Transverse colon (tissue), 4 donors: ENCODE measurements around the gene MAF.

ENCODE experiments used
- EP300 ChIP-seq: sonication (generic); formaldehyde crosslinking; IDR thresholded peaks from one replicate; pipeline ENCODE4 v1.6.1; 2017; ENCODE audit warnings: antibody characterized with exemption, low read depth
- POLR2A ChIP-seq: fragments of 450-650 bp; IDR thresholded peaks from one replicate; pipeline ENCODE4 v1.6.1; 2016; ENCODE audit warnings: antibody characterized with exemption, mild to moderate bottlenecking, moderate library complexity
- POLR2AphosphoS5 ChIP-seq, 3 donors: sonication (generic); formaldehyde crosslinking; IDR thresholded peaks; one replicate each; pipeline ENCODE4 v1.6.1; 2016; ENCODE audit warnings: antibody characterized with exemption in 3 of 3
- TF ChIP-seq, protein P1 (sequence below), 5 experiments: fragments of 200-600 bp in 3 of 5; fragments of 450-650 bp in 2 of 5; sonication (generic) in 3 of 5; IDR thresholded peaks; 1 replicate in 2 of 5; 2 replicates in 3 of 5; pipeline ENCODE4 v1.5.1; 2016 to 2017; ENCODE audit warnings: antibody characterized with exemption in 5 of 5, inconsistent platforms in 3 of 5, mild to moderate bottlenecking in 2 of 5, moderate library complexity in 1 of 5

DNA sequence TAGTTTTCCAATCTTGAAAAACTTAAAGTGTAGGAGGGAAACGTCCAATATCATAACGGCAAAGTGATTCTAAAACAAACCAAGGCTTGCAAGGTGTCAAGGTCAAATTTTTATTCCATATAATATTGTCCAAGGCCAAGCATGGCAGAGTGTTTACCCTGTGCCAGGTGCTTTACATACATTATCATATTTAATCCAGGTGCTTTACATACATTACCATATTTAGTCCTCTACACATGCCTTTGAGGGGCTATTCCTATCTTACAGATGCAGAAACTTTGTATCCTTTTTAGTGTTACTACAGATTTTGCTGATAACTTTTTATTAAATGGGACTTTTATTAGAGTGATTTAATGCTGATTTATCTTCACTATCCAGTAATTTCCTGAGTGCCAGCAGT lies 23.9 kb downstream of the MAF start:
- TF ChIP-seq, protein P1, sequence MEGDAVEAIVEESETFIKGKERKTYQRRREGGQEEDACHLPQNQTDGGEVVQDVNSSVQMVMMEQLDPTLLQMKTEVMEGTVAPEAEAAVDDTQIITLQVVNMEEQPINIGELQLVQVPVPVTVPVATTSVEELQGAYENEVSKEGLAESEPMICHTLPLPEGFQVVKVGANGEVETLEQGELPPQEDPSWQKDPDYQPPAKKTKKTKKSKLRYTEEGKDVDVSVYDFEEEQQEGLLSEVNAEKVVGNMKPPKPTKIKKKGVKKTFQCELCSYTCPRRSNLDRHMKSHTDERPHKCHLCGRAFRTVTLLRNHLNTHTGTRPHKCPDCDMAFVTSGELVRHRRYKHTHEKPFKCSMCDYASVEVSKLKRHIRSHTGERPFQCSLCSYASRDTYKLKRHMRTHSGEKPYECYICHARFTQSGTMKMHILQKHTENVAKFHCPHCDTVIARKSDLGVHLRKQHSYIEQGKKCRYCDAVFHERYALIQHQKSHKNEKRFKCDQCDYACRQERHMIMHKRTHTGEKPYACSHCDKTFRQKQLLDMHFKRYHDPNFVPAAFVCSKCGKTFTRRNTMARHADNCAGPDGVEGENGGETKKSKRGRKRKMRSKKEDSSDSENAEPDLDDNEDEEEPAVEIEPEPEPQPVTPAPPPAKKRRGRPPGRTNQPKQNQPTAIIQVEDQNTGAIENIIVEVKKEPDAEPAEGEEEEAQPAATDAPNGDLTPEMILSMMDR (IDR thresholded peaks at IDR 0.05): no peak
- no peak for TF ChIP-seq POLR2A
- no peak for TF ChIP-seq POLR2AphosphoS5 (IDR thresholded peaks at IDR 0.05)
- TF ChIP-seq EP300: no peak
